ENCODE results near the gene GPX4. TPM values are rescaled to one million over a fixed set of nuclear protein-coding genes. Genes with fewer than 3 reads are reported as not detected.

GPX4 gene
- polyA plus RNA-seq, 2 donors = 271 to 294 TPM

DNA sequence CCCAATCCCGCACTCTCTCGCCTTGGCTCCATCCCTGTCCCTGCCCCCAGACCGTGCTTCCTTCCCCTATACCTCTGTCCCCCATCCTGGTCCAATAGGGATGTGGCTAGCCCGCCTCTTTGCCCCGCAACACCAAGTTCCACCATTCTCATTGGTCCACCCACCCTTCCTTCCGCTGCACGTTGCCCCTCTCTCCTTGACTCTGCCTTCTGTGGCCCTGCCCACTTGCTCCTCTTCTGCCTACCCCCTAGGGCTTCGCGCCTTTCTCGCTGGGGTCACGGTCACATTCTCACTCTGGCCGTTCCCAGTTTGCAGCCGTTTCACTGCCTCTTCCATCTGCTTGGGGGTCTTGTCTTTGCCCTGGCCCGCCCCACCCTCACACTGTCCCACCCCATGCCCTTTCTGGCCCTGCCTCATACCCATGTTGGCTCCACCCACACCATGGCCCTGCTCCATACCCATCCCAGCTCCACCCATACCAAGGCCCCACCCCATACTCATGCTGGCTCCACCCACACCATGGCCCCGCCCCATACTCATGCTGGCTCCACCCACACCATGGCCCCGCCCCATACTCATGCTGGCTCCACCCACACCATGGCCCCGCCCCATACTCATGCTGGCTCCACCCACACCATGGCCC lies 41.3 kb upstream of the GPX4 start:
- WGBS, 2 donors = 78 to 94% methylated on average over 14 to 17 of the region's 17 CpGs
- Histone ChIP-seq H3K27me3 (ENCODE audit: control insufficient read depth in 1 of 2, insufficient read depth in 2 of 2, low read length in 2 of 2) (peaks cover 0 to 4% of the 10 kb centered on the region in 2 donors), H3K9me3 (ENCODE audit: control insufficient read depth in 2 of 2, insufficient read depth in 1 of 2, low read depth in 1 of 2, low read length in 1 of 2) (peaks cover 12 to 13% of the 10 kb centered on the region in 2 donors), H3K4me1 (ENCODE audit: control insufficient read depth in 2 of 2, insufficient read depth in 2 of 2, low read length in 1 of 2) (peaks cover 5 to 8% of the 10 kb centered on the region in 2 donors), H3K4me3 (ENCODE audit: low read depth in 1 of 2, low read length in 2 of 2) (no peak overlapping the region), H3K27ac (ENCODE audit: low read depth in 2 of 2, low read length in 1 of 2) (no peak overlapping the region), H3K36me3 (ENCODE audit: control insufficient read depth in 2 of 2, insufficient read depth in 2 of 2, low read length in 1 of 2) (peaks cover 0 to 7% of the 10 kb centered on the region in 2 donors)

DNA sequence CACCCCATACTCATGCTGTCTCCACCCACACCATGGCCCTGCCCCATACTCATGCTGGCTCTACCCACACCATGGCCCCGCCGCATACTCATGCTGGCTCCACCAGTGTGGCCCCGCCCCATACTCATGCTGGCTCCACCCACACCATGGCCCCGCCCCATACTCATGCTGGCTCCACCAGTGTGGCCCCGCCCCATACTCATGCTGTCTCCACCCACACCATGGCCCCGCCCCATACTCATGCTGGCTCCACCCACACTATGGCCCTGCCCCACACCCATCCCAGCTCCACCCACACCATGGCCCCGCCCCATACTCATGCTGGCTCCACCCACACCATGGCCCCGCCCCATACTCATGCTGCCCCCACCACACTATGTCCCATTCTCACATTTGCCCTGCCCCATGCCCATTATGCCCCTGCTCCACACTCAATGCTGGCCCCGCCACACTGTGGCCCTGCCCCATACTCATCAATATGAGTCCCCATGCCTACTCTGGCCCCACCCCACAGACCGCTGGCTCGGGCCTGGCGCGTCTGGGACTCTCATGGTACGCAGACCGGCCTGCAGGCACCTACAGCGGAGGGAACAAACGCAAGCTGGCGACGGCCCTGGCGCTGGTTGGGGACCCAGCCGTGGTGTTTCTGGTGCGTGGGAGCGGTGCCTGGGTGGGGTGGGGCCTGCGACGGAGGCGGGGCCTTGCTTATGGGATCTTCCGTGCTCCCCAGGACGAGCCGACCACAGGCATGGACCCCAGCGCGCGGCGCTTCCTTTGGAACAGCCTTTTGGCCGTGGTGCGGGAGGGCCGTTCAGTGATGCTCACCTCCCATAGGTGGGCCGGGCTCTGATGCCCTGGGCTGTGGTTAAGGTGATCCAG lies 40.5 kb upstream of the GPX4 start:
- Histone ChIP-seq H3K9me3 (ENCODE audit: control insufficient read depth in 2 of 2, insufficient read depth in 1 of 2, low read depth in 1 of 2, low read length in 1 of 2) (peaks cover 6 to 7% of the 10 kb centered on the region in 2 donors), H3K27me3 (ENCODE audit: control insufficient read depth in 1 of 2, insufficient read depth in 2 of 2, low read length in 2 of 2) (peaks cover 0 to 5% of the 10 kb centered on the region in 2 donors), H3K27ac (ENCODE audit: low read depth in 2 of 2, low read length in 1 of 2) (no peak overlapping the region), H3K4me1 (ENCODE audit: control insufficient read depth in 2 of 2, insufficient read depth in 2 of 2, low read length in 1 of 2) (peaks cover 5 to 8% of the 10 kb centered on the region in 2 donors), H3K36me3 (ENCODE audit: control insufficient read depth in 2 of 2, insufficient read depth in 2 of 2, low read length in 1 of 2) (peaks cover 0 to 7% of the 10 kb centered on the region in 2 donors), H3K4me3 (ENCODE audit: low read depth in 1 of 2, low read length in 2 of 2) (no peak overlapping the region)
- 82 to 92% methylated on average over 37 of the region's 37 CpGs for WGBS, 2 donors

DNA sequence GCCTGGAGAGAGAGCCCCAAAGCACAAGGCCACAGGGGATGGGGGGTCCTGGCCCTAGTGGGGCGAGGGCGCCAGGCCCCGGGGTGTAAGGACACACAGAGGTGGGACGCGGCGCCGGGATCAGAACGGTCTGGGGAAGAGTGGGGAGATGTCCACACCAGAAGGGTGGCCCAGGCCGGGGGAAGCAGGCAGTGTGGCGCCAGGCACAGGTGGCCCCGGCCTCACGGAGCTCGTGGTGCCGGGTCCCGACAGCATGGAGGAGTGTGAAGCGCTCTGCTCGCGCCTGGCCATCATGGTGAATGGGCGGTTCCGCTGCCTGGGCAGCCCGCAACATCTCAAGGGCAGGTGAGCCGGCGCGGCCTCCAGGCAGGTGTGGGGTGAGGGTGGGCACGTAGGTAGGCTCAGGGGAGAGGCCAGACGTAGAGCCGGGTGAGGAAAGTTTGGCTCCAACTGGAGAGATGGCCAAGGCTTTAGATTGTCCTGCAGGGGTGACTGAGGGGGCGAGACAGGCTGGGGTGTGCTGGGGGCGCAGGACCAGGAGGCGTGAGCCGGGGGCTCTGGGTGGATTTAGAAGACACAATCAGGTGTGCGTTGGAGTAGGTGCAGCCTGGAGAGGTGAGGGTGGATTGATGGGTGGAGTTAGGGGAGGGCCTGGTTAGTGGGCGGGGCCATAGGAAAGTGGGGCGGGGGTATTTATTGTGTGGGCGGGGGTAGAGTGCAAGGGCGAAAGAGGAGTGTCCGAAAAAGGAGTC lies 39.7 kb upstream of the GPX4 start:
- Histone ChIP-seq H3K9me3 (ENCODE audit: control insufficient read depth in 2 of 2, insufficient read depth in 1 of 2, low read depth in 1 of 2, low read length in 1 of 2) (no peaks in the 10 kb centered on the region), H3K4me3 (ENCODE audit: low read depth in 1 of 2, low read length in 2 of 2) (no peak overlapping the region), H3K27me3 (ENCODE audit: control insufficient read depth in 1 of 2, insufficient read depth in 2 of 2, low read length in 2 of 2) (peaks cover 0 to 5% of the 10 kb centered on the region in 2 donors), H3K27ac (ENCODE audit: low read depth in 2 of 2, low read length in 1 of 2) (no peak overlapping the region), H3K4me1 (ENCODE audit: control insufficient read depth in 2 of 2, insufficient read depth in 2 of 2, low read length in 1 of 2) (peaks cover 5 to 8% of the 10 kb centered on the region in 2 donors), H3K36me3 (ENCODE audit: control insufficient read depth in 2 of 2, insufficient read depth in 2 of 2, low read length in 1 of 2) (peaks cover 0 to 2% of the 10 kb centered on the region in 2 donors)
- 62 to 84% methylated on average over 37 of the region's 37 CpGs for WGBS, 2 donors

DNA sequence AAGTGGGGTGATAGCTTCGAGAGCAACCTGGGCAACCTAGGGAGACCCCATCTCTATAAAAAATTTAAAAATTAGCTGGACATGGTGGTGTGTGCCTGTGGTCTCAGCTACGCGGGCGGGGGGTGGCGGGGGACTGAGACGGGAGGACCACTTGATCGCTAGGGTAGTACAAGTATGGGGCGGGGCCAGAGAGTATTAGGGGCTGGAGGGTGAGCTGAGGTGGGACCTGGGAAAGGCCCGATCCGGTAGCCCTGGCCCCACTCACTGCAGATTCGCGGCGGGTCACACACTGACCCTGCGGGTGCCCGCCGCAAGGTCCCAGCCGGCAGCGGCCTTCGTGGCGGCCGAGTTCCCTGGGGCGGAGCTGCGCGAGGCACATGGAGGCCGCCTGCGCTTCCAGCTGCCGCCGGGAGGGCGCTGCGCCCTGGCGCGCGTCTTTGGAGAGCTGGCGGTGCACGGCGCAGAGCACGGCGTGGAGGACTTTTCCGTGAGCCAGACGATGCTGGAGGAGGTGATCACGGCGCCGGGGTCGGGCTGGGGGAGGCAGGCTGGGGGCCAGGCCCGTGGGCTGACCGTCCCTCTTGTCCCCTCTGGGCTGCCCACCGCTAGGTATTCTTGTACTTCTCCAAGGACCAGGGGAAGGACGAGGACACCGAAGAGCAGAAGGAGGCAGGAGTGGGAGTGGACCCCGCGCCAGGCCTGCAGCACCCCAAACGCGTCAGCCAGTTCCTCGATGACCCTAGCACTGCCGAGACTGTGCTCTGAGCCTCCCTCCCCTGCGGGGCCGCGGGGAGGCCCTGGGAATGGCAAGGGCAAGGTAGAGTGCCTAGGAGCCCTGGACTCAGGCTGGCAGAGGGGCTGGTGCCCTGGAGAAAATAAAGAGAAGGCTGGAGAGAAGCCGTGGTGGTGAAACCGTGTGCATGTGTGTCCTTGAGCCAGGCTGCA lies 38.9 kb upstream of the GPX4 start:
- Histone ChIP-seq H3K27me3 (ENCODE audit: control insufficient read depth in 1 of 2, insufficient read depth in 2 of 2, low read length in 2 of 2) (peaks cover 0 to 5% of the 10 kb centered on the region in 2 donors), H3K9me3 (ENCODE audit: control insufficient read depth in 2 of 2, insufficient read depth in 1 of 2, low read depth in 1 of 2, low read length in 1 of 2) (no peaks in the 10 kb centered on the region), H3K4me3 (ENCODE audit: low read depth in 1 of 2, low read length in 2 of 2) (no peak overlapping the region), H3K4me1 (ENCODE audit: control insufficient read depth in 2 of 2, insufficient read depth in 2 of 2, low read length in 1 of 2) (peaks cover 5 to 8% of the 10 kb centered on the region in 2 donors), H3K27ac (ENCODE audit: low read depth in 2 of 2, low read length in 1 of 2) (no peak overlapping the region), H3K36me3 (ENCODE audit: control insufficient read depth in 2 of 2, insufficient read depth in 2 of 2, low read length in 1 of 2) (peaks cover 0 to 2% of the 10 kb centered on the region in 2 donors)
- 11 to 12% methylated on average over 49 to 60 of the region's 60 CpGs for WGBS, 2 donors

DNA sequence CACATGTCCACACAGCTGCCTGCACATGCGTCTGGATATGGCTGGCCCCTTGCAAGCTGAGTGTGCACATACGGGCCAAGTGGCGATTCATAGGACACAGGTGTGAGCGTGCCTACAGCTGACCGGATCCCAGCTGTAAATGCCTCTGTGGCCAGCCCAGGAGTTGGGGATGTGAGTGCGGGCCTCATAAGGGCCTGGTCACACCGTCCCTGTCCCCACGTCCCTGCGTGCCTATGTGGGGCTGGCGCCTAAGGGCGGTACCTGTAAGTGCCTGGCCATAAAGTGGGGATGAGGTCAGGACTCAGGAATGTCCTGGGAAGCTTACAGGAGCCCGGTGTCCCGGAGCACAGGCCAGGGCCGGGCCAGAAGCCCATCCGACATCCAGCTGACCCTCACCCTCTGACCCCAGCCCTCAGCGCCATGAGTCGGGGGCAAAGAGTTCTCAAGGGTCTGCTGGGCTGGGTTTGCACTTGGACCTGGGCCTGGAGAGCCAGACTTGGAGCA lies 38.1 kb upstream of the GPX4 start:
- no peak overlapping the region for H3K4me3 ChIP-seq (ENCODE audit: low read depth in 1 of 2, low read length in 2 of 2)
- 54 to 56% methylated on average over 17 of the region's 17 CpGs for WGBS, 2 donors
- peaks cover 0 to 2% of the 10 kb centered on the region in 2 donors for H3K36me3 ChIP-seq (ENCODE audit: control insufficient read depth in 2 of 2, insufficient read depth in 2 of 2, low read length in 1 of 2)
- no peak overlapping the region for H3K27ac ChIP-seq (ENCODE audit: low read depth in 2 of 2, low read length in 1 of 2)
- no peaks in the 10 kb centered on the region for H3K9me3 ChIP-seq (ENCODE audit: control insufficient read depth in 2 of 2, insufficient read depth in 1 of 2, low read depth in 1 of 2, low read length in 1 of 2)
- H3K4me1 ChIP-seq (ENCODE audit: control insufficient read depth in 2 of 2, insufficient read depth in 2 of 2, low read length in 1 of 2) = peaks cover 5 to 9% of the 10 kb centered on the region in 2 donors
- H3K27me3 ChIP-seq (ENCODE audit: control insufficient read depth in 1 of 2, insufficient read depth in 2 of 2, low read length in 2 of 2) = peaks cover 0 to 5% of the 10 kb centered on the region in 2 donors

DNA sequence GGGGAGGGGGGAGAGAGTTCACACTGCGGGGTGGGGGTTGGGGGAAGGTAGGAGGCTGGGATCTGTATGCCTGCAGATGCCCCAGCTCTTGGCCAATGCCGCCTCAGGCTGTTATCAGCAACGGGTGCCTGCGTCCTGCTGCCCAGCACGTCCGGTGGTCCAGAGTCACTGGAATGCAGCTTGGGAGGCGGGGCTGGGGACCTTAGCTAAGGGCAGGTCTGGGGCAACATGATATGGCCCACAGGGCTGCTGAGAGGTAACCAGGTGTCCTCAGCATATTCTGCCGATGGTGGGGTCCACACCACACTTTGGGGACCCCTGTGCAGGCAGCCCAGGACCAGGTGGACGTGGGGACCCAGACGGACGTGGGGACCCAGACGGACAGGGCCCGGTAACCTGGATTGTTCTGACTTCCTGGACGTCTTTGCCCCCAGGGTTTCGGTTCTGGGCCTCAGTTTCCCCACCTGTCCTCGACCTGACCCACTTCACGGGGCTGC lies 37.5 kb upstream of the GPX4 start:
- Histone ChIP-seq H3K36me3 (ENCODE audit: control insufficient read depth in 2 of 2, insufficient read depth in 2 of 2, low read length in 1 of 2) (peaks cover 0 to 2% of the 10 kb centered on the region in 2 donors), H3K27me3 (ENCODE audit: control insufficient read depth in 1 of 2, insufficient read depth in 2 of 2, low read length in 2 of 2) (peaks cover 0 to 5% of the 10 kb centered on the region in 2 donors), H3K4me1 (ENCODE audit: control insufficient read depth in 2 of 2, insufficient read depth in 2 of 2, low read length in 1 of 2) (peaks cover 8 to 11% of the 10 kb centered on the region in 2 donors), H3K4me3 (ENCODE audit: low read depth in 1 of 2, low read length in 2 of 2) (no peak overlapping the region), H3K9me3 (ENCODE audit: control insufficient read depth in 2 of 2, insufficient read depth in 1 of 2, low read depth in 1 of 2, low read length in 1 of 2) (no peaks in the 10 kb centered on the region), H3K27ac (ENCODE audit: low read depth in 2 of 2, low read length in 1 of 2) (no peak overlapping the region)
- whole genome bisulfite sequencing, 2 donors = 37 to 43% methylated on average over 17 of the region's 17 CpGs

DNA sequence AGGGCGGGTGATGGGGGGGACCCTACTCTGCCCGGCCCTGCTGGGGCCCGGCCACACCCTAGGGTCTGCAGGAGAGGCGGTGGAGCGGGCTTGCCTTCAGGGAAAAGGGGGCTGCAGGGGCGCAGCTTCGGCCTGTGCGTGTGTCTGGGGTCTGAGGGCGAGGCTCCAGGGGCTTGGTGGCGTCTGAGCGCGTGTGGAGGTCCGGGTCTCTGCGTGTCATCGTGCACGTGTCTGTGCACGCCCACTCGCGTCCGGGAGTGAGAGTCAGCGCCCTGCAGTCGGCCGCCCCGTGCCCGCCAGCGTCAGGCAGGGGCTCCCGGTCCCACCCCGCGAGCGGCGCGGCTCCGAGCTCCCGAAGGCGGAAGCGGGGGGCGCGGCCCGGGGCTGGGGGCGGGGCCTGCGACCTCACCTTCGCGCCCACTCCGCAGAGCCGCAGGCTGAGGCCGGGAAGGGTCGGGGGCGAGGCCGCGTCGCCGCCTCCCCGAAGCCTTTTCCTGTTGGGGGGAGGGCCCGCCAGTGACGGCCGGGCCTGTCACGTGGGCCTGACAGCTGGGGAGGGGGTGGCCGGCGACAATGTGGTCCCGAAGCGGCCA lies 37.0 kb upstream of the GPX4 start, which contains the start of gene ARHGAP45:
TSS of gene ARHGAP45 (plus strand) at position 420 of the 593 bp plus-strand sequence. CDS start 239 bp downstream, outside the sequence.
- Histone ChIP-seq H3K36me3 (ENCODE audit: control insufficient read depth in 2 of 2, insufficient read depth in 2 of 2, low read length in 1 of 2) (no peaks in the 10 kb centered on the region), H3K9me3 (ENCODE audit: control insufficient read depth in 2 of 2, insufficient read depth in 1 of 2, low read depth in 1 of 2, low read length in 1 of 2) (no peaks in the 10 kb centered on the region), H3K27ac (ENCODE audit: low read depth in 2 of 2, low read length in 1 of 2) (peak within 1 kb of the TSS; percentile 39), H3K4me1 (ENCODE audit: control insufficient read depth in 2 of 2, insufficient read depth in 2 of 2, low read length in 1 of 2) (peaks cover 8 to 11% of the 10 kb centered on the region in 2 donors), H3K4me3 (ENCODE audit: low read depth in 1 of 2, low read length in 2 of 2) (peak within 1 kb of the TSS; percentile 17 to 56), H3K27me3 (ENCODE audit: control insufficient read depth in 1 of 2, insufficient read depth in 2 of 2, low read length in 2 of 2) (peaks cover 0 to 5% of the 10 kb centered on the region in 2 donors)
- WGBS, 2 donors = 3% methylated on average over 54 to 61 of the region's 61 CpGs

DNA sequence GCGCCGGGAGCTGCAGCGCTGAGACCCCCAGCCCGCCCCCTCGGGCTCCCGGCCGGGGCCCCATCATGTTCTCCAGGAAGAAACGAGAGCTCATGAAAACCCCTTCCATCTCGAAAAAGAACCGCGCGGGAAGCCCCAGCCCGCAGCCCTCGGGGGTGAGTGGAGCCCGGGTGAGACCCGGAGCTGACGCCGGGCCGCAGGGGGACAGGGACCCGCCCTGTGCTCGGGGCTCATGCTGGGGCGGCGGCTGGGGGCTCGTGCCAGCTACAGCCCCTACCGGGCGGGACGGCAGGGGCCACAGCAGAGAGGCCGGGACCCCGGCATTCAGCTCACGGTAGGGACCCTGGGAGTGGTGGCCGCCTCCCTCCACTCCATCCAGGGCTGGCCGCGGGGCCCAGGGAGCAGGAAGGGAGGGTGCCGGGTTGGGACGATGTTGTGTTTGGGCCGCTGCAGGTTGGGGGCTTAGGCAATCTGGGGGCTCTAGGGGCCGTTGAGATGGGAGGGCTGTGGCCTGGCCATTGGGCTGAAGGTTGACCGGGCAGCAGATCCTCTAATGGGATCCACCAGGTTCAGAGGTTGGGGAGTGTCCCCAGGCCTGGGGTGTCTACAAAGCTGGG lies 36.3 kb upstream of the GPX4 start:
- Histone ChIP-seq H3K9me3 (ENCODE audit: control insufficient read depth in 2 of 2, insufficient read depth in 1 of 2, low read depth in 1 of 2, low read length in 1 of 2) (no peaks in the 10 kb centered on the region), H3K4me3 (ENCODE audit: low read depth in 1 of 2, low read length in 2 of 2) (peak overlapping the region; percentile 17 to 56), H3K27me3 (ENCODE audit: control insufficient read depth in 1 of 2, insufficient read depth in 2 of 2, low read length in 2 of 2) (peaks cover 0 to 5% of the 10 kb centered on the region in 2 donors), H3K36me3 (ENCODE audit: control insufficient read depth in 2 of 2, insufficient read depth in 2 of 2, low read length in 1 of 2) (no peaks in the 10 kb centered on the region), H3K27ac (ENCODE audit: low read depth in 2 of 2, low read length in 1 of 2) (peak overlapping the region; percentile 39), H3K4me1 (ENCODE audit: control insufficient read depth in 2 of 2, insufficient read depth in 2 of 2, low read length in 1 of 2) (peaks cover 8 to 10% of the 10 kb centered on the region in 2 donors)
- WGBS, 2 donors = 4% methylated on average over 37 to 38 of the region's 38 CpGs

Measured in esophagus (tissue), 2 donors.